ENCODE results near the gene MFSD1.

DNA sequence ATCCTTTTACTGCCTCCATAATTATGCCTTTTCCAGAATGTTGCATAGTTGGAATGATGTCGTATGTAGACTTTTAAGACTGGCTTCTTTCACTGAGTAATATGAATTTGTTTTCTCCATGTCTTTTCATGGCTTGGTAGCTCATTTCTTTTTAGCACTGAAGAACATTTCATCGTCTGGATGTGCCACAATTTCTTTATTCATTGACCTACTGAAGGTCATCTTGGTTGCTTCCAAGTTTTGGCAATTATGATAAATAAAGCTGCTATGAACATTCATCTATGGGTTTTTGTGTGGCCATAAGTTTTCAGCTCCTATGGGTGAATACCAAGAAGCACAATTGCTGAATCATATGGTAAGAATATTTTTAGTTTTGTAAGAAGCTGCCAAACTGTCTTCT, 46.4 kb upstream of the MFSD1 start:
- TF ChIP-seq DMBX1 (CRISPR knock-in tag; IDR thresholded peaks at IDR 0.05; ENCODE audit: borderline replicate concordance) (no peak), FOXP1 (CRISPR knock-in tag; IDR thresholded peaks at IDR 0.05) (no peak), HDAC6 (IDR thresholded peaks at IDR 0.05; ENCODE audit: low read depth, low read length) (no peak), SP1 (CRISPR knock-in tag; IDR thresholded peaks at IDR 0.05) (no peak), POLR2A (conservative IDR thresholded peaks at IDR 0.05) (no peak), CTCF (IDR thresholded peaks at IDR 0.05 in 2 of 3, conservative IDR thresholded peaks at IDR 0.05 in 1 of 3; ENCODE audit: insufficient read depth in 2 of 3, low read depth in 1 of 3, low read length in 3 of 3) (no peak), KAT7 (CRISPR knock-in tag; IDR thresholded peaks at IDR 0.05; ENCODE audit: borderline replicate concordance) (no peak), SIN3A (IDR thresholded peaks at IDR 0.05; ENCODE audit: borderline replicate concordance in 2 of 2, control insufficient read depth in 1 of 2, low read depth in 2 of 2, low read length in 2 of 2) (no peak), EZH2 (IDR thresholded peaks at IDR 0.05; ENCODE audit: borderline replicate concordance, low read depth, low read length) (no peak), MNT (conservative IDR thresholded peaks at IDR 0.05) (no peak), BRF1 (IDR thresholded peaks at IDR 0.05; ENCODE audit: borderline replicate concordance, extremely low read depth, insufficient read length) (no peak)
- TF ChIP-seq, protein P1, sequence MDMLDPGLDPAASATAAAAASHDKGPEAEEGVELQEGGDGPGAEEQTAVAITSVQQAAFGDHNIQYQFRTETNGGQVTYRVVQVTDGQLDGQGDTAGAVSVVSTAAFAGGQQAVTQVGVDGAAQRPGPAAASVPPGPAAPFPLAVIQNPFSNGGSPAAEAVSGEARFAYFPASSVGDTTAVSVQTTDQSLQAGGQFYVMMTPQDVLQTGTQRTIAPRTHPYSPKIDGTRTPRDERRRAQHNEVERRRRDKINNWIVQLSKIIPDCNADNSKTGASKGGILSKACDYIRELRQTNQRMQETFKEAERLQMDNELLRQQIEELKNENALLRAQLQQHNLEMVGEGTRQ (CRISPR knock-in tag; IDR thresholded peaks at IDR 0.05) = no peak

All from K562 (cell line).